GM12878 (cell line): ENCODE results near the gene SLC35E1. TPM values are rescaled to one million over a fixed set of nuclear protein-coding genes. Genes with fewer than 3 reads are reported as not detected.

ENCODE experiments used
- ATAC-seq: fragments of 200-7000 bp; cut with Tn5 transposase; 3 replicates; pipeline ENCODE4 v1.9.1; 2020; ENCODE audit warnings: mild to moderate bottlenecking, moderate library complexity
- BruUV-seq: library from RNA; stranded (reverse); fragments of 400-500 nt; replicated peaks from 2 replicates; lab custom pipeline; 2021; lab: Mats Ljungman, UMichigan
- CTCF ChIA-PET: fragments of 300-600 bp; sonication (Branson Sonifier 250); formaldehyde crosslinking; extraction: SDS; loops from one replicate; lab custom pipeline; 2021; ENCODE audit warnings: inconsistent platforms; lab: Yijun Ruan, JAX
- POLR2A ChIA-PET: fragments of 350-600 bp; formaldehyde crosslinking; extraction: SDS; loops from one replicate; lab custom pipeline; 2021; ENCODE audit warnings: inconsistent platforms; lab: Charles Lee
- RAD21 ChIA-PET: fragments of 300-600 bp; sonication (Branson Sonifier 250); formaldehyde crosslinking; loops from one replicate; lab custom pipeline; 2023; ENCODE audit warnings: antibody characterized with exemption; ENCODE audit not compliant: unreplicated experiment; lab: Charles Lee
- SMC1A ChIA-PET: fragments of 300-600 bp; sonication (Branson Sonifier 250); formaldehyde crosslinking; loops from one replicate; lab custom pipeline; 2023; ENCODE audit not compliant: unreplicated experiment, uncharacterized antibody; lab: Charles Lee
- DNase-seq: peaks from one replicate; pipeline ENCODE4 v3.0.0-alpha.2; 2011; ENCODE audit warnings: low read depth, low spot score
- FAIRE-seq: peaks from 3 replicates; lab custom pipeline; 2011; peaks lifted over from hg19 to GRCh38; lab: Jason Lieb, UNC
- H2AFZ ChIP-seq: 2 replicates; pipeline ENCODE4 v1.6.0; 2011; ENCODE audit warnings: low read depth, low read length, control low read depth; ENCODE audit not compliant: control insufficient read depth
- H3K27ac ChIP-seq: 2 replicates; pipeline ENCODE4 v1.5.1; 2011; ENCODE audit warnings: control low read depth; ENCODE audit not compliant: control insufficient read depth, insufficient read depth
- H3K27me3 ChIP-seq, 2 experiments: replicated peaks in 1 of 2; 2 replicates each; pipeline versions ENCODE4 v1.6.0 to v1.6.1; 2011; ENCODE audit warnings: low read length in 1 of 2; ENCODE audit not compliant: control insufficient read depth in 2 of 2, insufficient read depth in 2 of 2
- H3K36me3 ChIP-seq, 2 experiments: 2 replicates each; pipeline ENCODE4 v1.5.1; 2011; ENCODE audit warnings: low read length in 1 of 2; ENCODE audit not compliant: control insufficient read depth in 2 of 2, insufficient read depth in 2 of 2
- H3K4me1 ChIP-seq: 2 replicates; pipeline ENCODE4 v1.6.1; 2011; ENCODE audit warnings: mild to moderate bottlenecking, low read length, moderate library complexity, mixed read lengths; ENCODE audit not compliant: control insufficient read depth, insufficient read depth
- H3K4me2 ChIP-seq: 2 replicates; pipeline ENCODE4 v1.6.0; 2011; ENCODE audit warnings: control low read depth; ENCODE audit not compliant: control insufficient read depth, insufficient read depth
- H3K4me3 ChIP-seq: fragments of 200-600 bp; sonication (generic); 2 replicates; pipeline ENCODE4 v1.5.1; 2016
- H3K79me2 ChIP-seq: 2 replicates; pipeline ENCODE4 v1.6.0; 2011; ENCODE audit warnings: low read length; ENCODE audit not compliant: control insufficient read depth, insufficient read depth
- H3K9ac ChIP-seq: 2 replicates; pipeline ENCODE4 v1.8.0; 2011; ENCODE audit warnings: low read length, control low read depth, mixed read lengths; ENCODE audit not compliant: control insufficient read depth, insufficient read depth
- H3K9me3 ChIP-seq: replicated peaks from 3 replicates; pipeline ENCODE4 v1.5.1; 2011; ENCODE audit warnings: mild to moderate bottlenecking, low read length; ENCODE audit not compliant: control insufficient read depth, insufficient read depth
- H4K20me1 ChIP-seq: 2 replicates; pipeline ENCODE4 v1.6.0; 2011; ENCODE audit not compliant: control insufficient read depth, insufficient read depth
- JUND ChIP-seq: IDR thresholded peaks from 2 replicates; pipeline ENCODE4 v1.6.1; 2012; ENCODE audit warnings: low read depth, mild to moderate bottlenecking, low read length, improper control_type of control experiment, moderate library complexity
- MLLT1 ChIP-seq: fragments of 450-650 bp; IDR thresholded peaks from 2 replicates; pipeline ENCODE4 v1.6.1; 2016; ENCODE audit warnings: mild to moderate bottlenecking
- WGBS: methylation state at CpG from one replicate; pipeline ENCODE4 v1.1.6; 2016; ENCODE audit warnings: low lambda C conversion rate; ENCODE audit not compliant: insufficient replicate concordance, insufficient coverage; ENCODE audit errors: missing lambda C conversion rate; 5-methylcytosine and 5-hydroxymethylcytosine counted together
- in situ Hi-C: fragments of 300-500 bp; cut with MboI; formaldehyde crosslinking; loops from 9 replicates; pipeline ENCODE4 v1.14.3; 2018; ENCODE audit warnings: mixed read lengths
- intact Hi-C: fragments of 100-400 bp; cut with micrococcal nuclease; formaldehyde crosslinking; loops from one replicate; pipeline ENCODE4 v1.14.2; 2022; ENCODE audit not compliant: unreplicated experiment
- polyA plus RNA-seq, 11 experiments: library from polyadenylated mRNA; depleted of rRNA in 4 of 11; unstranded in 6 of 11; stranded (reverse) in 5 of 11; fragments of >200 nt; fragmentation: Nextera tagmentation in 4 of 11; fragmentation: Illumina TruSeq in 1 of 11; extraction: Ambion mirVana in 4 of 11; extraction: Trizol in 1 of 11; gene quantifications; 1 replicate in 1 of 11; 2 replicates in 10 of 11; pipeline versions ENCODE4 v1.2.1 to v1.2.3, GENCODE V29; 2011 to 2016; ENCODE audit warnings: inconsistent platforms in 2 of 11, missing spikeins in 2 of 11, low read depth in 1 of 11
- total RNA-seq, 4 experiments: library from RNA; depleted of rRNA in 3 of 4; stranded (reverse); fragments of >200 nt in 3 of 4; fragmentation: Illumina TruSeq in 1 of 4; extraction: Trizol in 1 of 4; gene quantifications; 2 replicates each; pipeline versions ENCODE4 v1.2.1 to v1.2.3, GENCODE V29; 2013 to 2021

The SLC35E1 gene
- total and polyA plus RNA-seq, 10 of the 15 experiments (the other 5 are each of a cell fraction or from before 2014, with no cell fraction given): 11.3 to 37.7 (median 22.1) TPM

GRCh38 chr19:16575861-16576689 lies 3.9 kb upstream of the SLC35E1 start:
- FAIRE-seq (no peak), ATAC-seq (no peak), DNase-seq (no peak)
- no TSS peak for BruUV-seq
- 94% methylated on average over 46 of the region's 48 CpGs for WGBS
- Histone ChIP-seq H3K4me2 (no peak overlapping the region), H3K4me1 (peaks cover 12% of the 10 kb centered on the region), H3K9ac (no peak overlapping the region), H3K9me3 (no peaks in the 10 kb centered on the region), H4K20me1 (peaks cover 2% of the 10 kb centered on the region; the same call in 1 of the 2 replicates), H3K36me3 (peaks cover 19 to 34% of the 10 kb centered on the region in 2 experiments), H3K79me2 (peaks cover 85% of the 10 kb centered on the region), H3K27me3 (no peaks in the 10 kb centered on the region), H2AFZ (no peak overlapping the region), H3K27ac (no peak overlapping the region), H3K4me3 (no peak overlapping the region)
- ChIA-PET SMC1A (interaction anchor here (1.1 kb wide), 1 partner anchor 8 kb away, joined by 3 read pairs; no protein-coding TSS in a partner anchor), CTCF (no interaction called here), POLR2A (interaction anchor here (0.5 to 6.5 kb wide), 2 partner anchors 9 to 59 kb away, joined by 3 to 93 read pairs; no protein-coding TSS in a partner anchor), RAD21 (interaction anchor here (4.1 kb wide), 1 partner anchor 11 kb away, joined by 17 read pairs; no protein-coding TSS in a partner anchor)
- intact Hi-C loops: no loop called here
- in situ Hi-C loops: loop anchor here (25.0 kb wide), 1 partner anchor 1989 kb away; the partner anchor contains the start of gene CLEC17A
- TF ChIP-seq JUND (no peak), MLLT1 (peak; percentile 79)
